Osteocyte (in vitro differentiated cells): ENCODE measurements around the gene KDM2B. TPM values are rescaled to one million over a fixed set of nuclear protein-coding genes. Genes with fewer than 3 reads are reported as not detected.
A peak's percentile ranks its signal among the peaks of the same experiment; 100 is the strongest.

Experiments
- DNase-seq: peaks from one replicate; pipeline ENCODE4 v3.0.0; 2021; ENCODE audit warnings: mixed read lengths; ENCODE audit not compliant: unreplicated experiment; ENCODE audit errors: extremely low spot score
- H3K27ac Mint-ChIP-seq: one replicate; pipeline ENCODE4 v1.8.0; 2021; ENCODE audit warnings: mild to moderate bottlenecking, mixed read lengths; ENCODE audit not compliant: unreplicated experiment
- H3K27me3 Mint-ChIP-seq: one replicate; pipeline ENCODE4 v1.8.0; 2021; ENCODE audit warnings: mixed read lengths; ENCODE audit not compliant: unreplicated experiment
- H3K36me3 Mint-ChIP-seq: one replicate; pipeline ENCODE4 v1.8.0; 2021; ENCODE audit warnings: mixed read lengths; ENCODE audit not compliant: unreplicated experiment
- H3K4me1 Mint-ChIP-seq: one replicate; pipeline ENCODE4 v1.8.0; 2021; ENCODE audit warnings: mixed read lengths; ENCODE audit not compliant: unreplicated experiment
- H3K4me3 Mint-ChIP-seq: one replicate; pipeline ENCODE4 v1.8.0; 2021; ENCODE audit warnings: mild to moderate bottlenecking, moderate library complexity, mixed read lengths; ENCODE audit not compliant: unreplicated experiment
- H3K9me3 Mint-ChIP-seq: one replicate; pipeline ENCODE4 v1.8.0; 2021; ENCODE audit warnings: mixed read lengths; ENCODE audit not compliant: unreplicated experiment
- total RNA-seq: library from RNA; stranded (reverse); gene quantifications from 2 replicates; pipeline ENCODE4 v1.2.1, GENCODE V29; 2021
- TF ChIP-seq, protein P1 (sequence below): fragments of 200-600 bp; sonication (generic); IDR thresholded peaks from 2 replicates; pipeline ENCODE4 v1.5.0; 2021; ENCODE audit warnings: antibody characterized with exemption, mild to moderate bottlenecking, moderate library complexity

KDM2B gene
- total RNA-seq, 1 donor from 2014 or later: 31.9 TPM

DNA sequence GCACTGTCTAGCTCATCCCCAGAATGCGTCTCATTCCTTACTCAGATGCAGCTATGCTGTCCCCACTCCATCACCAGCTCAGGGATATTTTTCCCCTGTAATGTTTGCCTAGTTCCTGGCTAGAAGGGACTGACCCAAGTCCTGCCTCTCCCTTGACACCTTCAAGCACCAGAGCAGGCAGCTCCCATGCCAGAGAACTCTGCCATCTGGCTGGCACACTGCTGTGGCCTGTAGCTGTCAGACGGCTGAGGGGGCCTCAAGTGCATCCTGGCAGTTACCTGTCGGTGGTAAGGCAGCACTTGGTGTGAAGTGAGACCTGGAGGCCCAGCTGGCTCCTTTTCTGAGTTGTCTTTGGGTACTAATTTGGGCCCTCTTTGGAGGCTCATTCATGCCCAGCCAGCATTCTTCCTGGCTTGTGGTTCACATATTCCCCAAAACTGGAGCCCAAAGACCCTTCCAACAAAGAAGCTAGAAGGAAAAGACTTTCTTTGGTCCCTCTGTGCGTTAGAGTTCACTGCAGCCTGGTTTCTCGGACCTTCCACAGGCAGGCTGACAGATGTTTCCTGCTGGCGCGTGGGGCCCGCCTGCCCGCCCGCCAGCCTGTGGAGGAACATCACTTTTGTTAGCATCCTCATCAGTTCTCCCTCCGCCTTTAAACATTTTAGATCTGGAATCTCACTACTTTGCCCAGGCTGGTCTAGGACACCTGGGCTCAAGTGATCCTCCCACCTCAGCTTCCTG is 147.9 kb downstream of the KDM2B start:
- TF ChIP-seq, protein P1, sequence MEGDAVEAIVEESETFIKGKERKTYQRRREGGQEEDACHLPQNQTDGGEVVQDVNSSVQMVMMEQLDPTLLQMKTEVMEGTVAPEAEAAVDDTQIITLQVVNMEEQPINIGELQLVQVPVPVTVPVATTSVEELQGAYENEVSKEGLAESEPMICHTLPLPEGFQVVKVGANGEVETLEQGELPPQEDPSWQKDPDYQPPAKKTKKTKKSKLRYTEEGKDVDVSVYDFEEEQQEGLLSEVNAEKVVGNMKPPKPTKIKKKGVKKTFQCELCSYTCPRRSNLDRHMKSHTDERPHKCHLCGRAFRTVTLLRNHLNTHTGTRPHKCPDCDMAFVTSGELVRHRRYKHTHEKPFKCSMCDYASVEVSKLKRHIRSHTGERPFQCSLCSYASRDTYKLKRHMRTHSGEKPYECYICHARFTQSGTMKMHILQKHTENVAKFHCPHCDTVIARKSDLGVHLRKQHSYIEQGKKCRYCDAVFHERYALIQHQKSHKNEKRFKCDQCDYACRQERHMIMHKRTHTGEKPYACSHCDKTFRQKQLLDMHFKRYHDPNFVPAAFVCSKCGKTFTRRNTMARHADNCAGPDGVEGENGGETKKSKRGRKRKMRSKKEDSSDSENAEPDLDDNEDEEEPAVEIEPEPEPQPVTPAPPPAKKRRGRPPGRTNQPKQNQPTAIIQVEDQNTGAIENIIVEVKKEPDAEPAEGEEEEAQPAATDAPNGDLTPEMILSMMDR: no peak
- Mint-ChIP-seq H3K9me3 (peaks cover 7% of the 10 kb centered on the region), H3K36me3 (peaks cover 64% of the 10 kb centered on the region)

GRCh38 chr12:121430833-121431415 is 149.9 kb downstream of the KDM2B start:
- no peak overlapping the region for H3K4me3 Mint-ChIP-seq
- TF ChIP-seq, protein P1: no peak
- H3K36me3 Mint-ChIP-seq: peaks cover 56% of the 10 kb centered on the region
- H3K9me3 Mint-ChIP-seq: no peaks in the 10 kb centered on the region
- H3K4me1 Mint-ChIP-seq: peaks cover 9% of the 10 kb centered on the region
- no peaks in the 10 kb centered on the region for H3K27me3 Mint-ChIP-seq
- DNase-seq: no peak
- H3K27ac Mint-ChIP-seq: peak overlapping the region; percentile 14

More for the DNA sequence above, 147.9 kb downstream of the KDM2B start:
- no peak for DNase-seq
- Mint-ChIP-seq H3K27ac (no peak overlapping the region), H3K4me3 (no peak overlapping the region), H3K27me3 (no peaks in the 10 kb centered on the region), H3K4me1 (peaks cover 9% of the 10 kb centered on the region)

- Mint-ChIP-seq H3K4me1 (peaks cover 9% of the 10 kb centered on the region), H3K36me3 (peaks cover 50% of the 10 kb centered on the region), H3K27me3 (no peaks in the 10 kb centered on the region), H3K27ac (no peak overlapping the region), H3K9me3 (no peaks in the 10 kb centered on the region), H3K4me3 (no peak overlapping the region)
- TF ChIP-seq, protein P1: no peak
- DNase-seq: no peak
These were observed 151.9 kb downstream of the KDM2B start for GRCh38 chr12:121428883-121429282.

DNA sequence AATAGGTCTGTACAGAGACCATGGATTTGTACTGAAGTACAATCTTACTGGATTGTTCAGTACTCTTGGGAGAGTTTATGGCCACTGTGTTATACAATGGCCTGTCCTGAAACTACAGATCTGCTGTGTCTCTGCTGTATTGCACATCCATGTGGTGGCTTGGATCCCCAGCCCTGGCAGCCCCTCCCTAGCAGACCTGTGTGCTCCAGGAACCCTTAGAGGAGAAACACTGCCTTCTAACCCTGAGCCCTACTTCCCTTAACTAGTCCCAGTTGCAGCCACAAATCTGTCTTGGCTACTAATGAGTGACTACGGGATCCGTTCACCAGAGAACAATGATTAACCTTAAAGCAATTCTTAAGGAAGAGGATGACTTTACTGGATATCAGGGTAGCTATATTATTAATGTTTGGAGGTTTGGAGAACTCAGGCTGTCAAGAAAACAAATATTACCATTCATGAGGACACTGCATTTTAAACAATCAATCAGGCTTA is 153.2 kb downstream of the KDM2B start:
- H3K27ac Mint-ChIP-seq: no peak overlapping the region
- TF ChIP-seq, protein P1: no peak

DNA sequence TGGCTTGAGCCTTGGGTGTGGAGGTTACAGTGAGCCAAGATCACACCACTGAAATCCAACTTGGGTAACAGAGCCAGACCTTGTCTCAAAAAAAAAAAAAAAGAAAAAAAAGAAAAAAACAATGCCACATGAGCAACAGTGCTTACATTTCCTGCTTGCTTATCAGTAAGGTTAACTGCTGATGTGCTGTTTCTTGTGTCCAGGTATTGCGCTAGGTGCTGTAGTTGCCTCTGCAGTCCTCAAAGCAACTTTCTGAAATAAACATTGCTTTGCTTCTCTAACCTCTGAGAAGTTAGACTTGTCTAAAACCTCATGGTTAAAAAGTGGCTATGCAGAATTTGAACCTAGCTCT is 156.2 kb downstream of the KDM2B start:
- DNase-seq: no peak
- Mint-ChIP-seq H3K36me3 (peaks cover 58% of the 10 kb centered on the region), H3K4me3 (no peak overlapping the region), H3K27ac (no peak overlapping the region), H3K4me1 (no peaks in the 10 kb centered on the region), H3K9me3 (no peaks in the 10 kb centered on the region), H3K27me3 (no peaks in the 10 kb centered on the region)
- TF ChIP-seq, protein P1: no peak

More for the DNA sequence above, 153.2 kb downstream of the KDM2B start:
- DNase-seq: no peak
- peaks cover 54% of the 10 kb centered on the region for H3K36me3 Mint-ChIP-seq
- peaks cover 9% of the 10 kb centered on the region for H3K4me1 Mint-ChIP-seq
- H3K9me3 Mint-ChIP-seq: no peaks in the 10 kb centered on the region
- no peak overlapping the region for H3K4me3 Mint-ChIP-seq
- H3K27me3 Mint-ChIP-seq: no peaks in the 10 kb centered on the region
